Dendritic cell treated with granulocyte-macrophage colony-stimulating factor and Interleukin-4, amounts not matched to agents 40 ng/mL and 50 ng/mL, for 4 days (primary cell): ENCODE results near the gene WDR82.

Experiments
- H3K27ac Mint-ChIP-seq: one replicate; pipeline ENCODE4 v1.8.0; 2022; ENCODE audit warnings: mild to moderate bottlenecking, mixed read lengths
- H3K27me3 Mint-ChIP-seq: one replicate; pipeline ENCODE4 v1.8.0; 2022; ENCODE audit warnings: mild to moderate bottlenecking, mixed read lengths
- H3K36me3 Mint-ChIP-seq: one replicate; pipeline ENCODE4 v1.8.0; 2022; ENCODE audit warnings: low read depth, mixed read lengths
- H3K4me1 Mint-ChIP-seq: one replicate; pipeline ENCODE4 v1.8.0; 2022; ENCODE audit warnings: low read depth, mixed read lengths
- H3K4me3 Mint-ChIP-seq: one replicate; pipeline ENCODE4 v1.8.0; 2022; ENCODE audit warnings: mild to moderate bottlenecking, moderate library complexity, mixed read lengths
- H3K9me3 Mint-ChIP-seq: one replicate; pipeline ENCODE4 v1.8.0; 2022; ENCODE audit warnings: mixed read lengths
- intact Hi-C: fragments of 100-400 bp; cut with micrococcal nuclease; formaldehyde crosslinking; loops from one replicate; pipeline ENCODE4 v1.15.0; 2022

WDR82 gene

DNA sequence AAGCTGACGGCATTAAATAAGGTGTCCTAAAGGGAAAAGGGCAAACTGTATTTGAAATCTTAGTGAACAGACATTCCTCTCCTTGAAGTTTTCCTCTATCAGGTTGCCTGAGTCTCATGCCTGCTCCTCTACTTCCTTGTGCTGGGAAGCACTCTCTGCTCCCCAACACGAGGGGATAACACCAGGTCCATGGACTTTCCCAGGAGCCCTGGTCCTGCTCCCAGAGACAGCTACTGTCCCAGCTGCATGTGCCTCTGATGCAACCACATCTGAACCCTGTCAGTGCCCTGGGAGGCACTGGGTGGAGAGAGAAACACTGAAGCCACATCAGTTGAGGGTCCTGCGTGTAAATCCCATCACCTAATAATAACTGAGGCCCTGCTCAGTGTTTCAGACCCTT lies 60.4 kb downstream of the WDR82 start:
- Mint-ChIP-seq H3K4me3 (no peak overlapping the region), H3K9me3 (no peaks in the 10 kb centered on the region), H3K36me3 (peaks cover 58% of the 10 kb centered on the region), H3K27ac (no peak overlapping the region), H3K27me3 (no peaks in the 10 kb centered on the region), H3K4me1 (peaks cover 38% of the 10 kb centered on the region)
- intact Hi-C loops: no loop called here

DNA sequence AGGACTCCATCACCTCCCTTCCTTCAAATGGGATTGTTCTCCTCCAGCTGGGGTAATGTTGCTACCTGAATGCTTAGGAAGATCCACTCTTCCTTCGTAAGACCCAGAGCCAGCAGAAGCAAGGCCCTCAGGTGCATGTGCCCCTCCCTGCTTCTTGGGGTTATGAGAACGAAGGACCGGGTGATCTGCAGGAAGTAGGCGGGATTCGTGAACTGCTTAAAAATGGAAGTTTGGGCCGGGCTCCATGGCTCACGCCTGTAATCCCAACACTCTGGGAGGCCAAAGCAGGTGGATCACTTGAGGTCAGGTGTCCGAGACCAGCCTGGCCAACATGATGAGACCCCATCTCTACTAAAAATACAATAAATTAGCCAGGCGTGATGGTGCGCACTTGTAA lies 61.0 kb downstream of the WDR82 start:
- Mint-ChIP-seq H3K27ac (no peak overlapping the region), H3K4me3 (no peak overlapping the region), H3K27me3 (no peaks in the 10 kb centered on the region), H3K9me3 (no peaks in the 10 kb centered on the region), H3K36me3 (peaks cover 58% of the 10 kb centered on the region), H3K4me1 (peaks cover 35% of the 10 kb centered on the region)
- intact Hi-C loops: no loop called here

- no peak overlapping the region for H3K27ac Mint-ChIP-seq
- no peaks in the 10 kb centered on the region for H3K27me3 Mint-ChIP-seq
- intact Hi-C loops: no loop called here
- no peaks in the 10 kb centered on the region for H3K9me3 Mint-ChIP-seq
- H3K4me1 Mint-ChIP-seq: peaks cover 35% of the 10 kb centered on the region
- H3K36me3 Mint-ChIP-seq: peaks cover 58% of the 10 kb centered on the region
- H3K4me3 Mint-ChIP-seq: no peak overlapping the region
These were observed 61.7 kb downstream of the WDR82 start for GRCh38 chr3:52216585-52217408.

- Mint-ChIP-seq H3K4me3 (no peak overlapping the region), H3K36me3 (peaks cover 64% of the 10 kb centered on the region), H3K27ac (no peak overlapping the region), H3K4me1 (peaks cover 37% of the 10 kb centered on the region), H3K27me3 (no peaks in the 10 kb centered on the region), H3K9me3 (no peaks in the 10 kb centered on the region)
- intact Hi-C loops: no loop called here
These were observed 63.1 kb downstream of the WDR82 start for GRCh38 chr3:52215351-52215750.

- H3K4me3 Mint-ChIP-seq: no peak overlapping the region
- H3K4me1 Mint-ChIP-seq: peaks cover 39% of the 10 kb centered on the region
- no peaks in the 10 kb centered on the region for H3K27me3 Mint-ChIP-seq
- H3K27ac Mint-ChIP-seq: no peak overlapping the region
- intact Hi-C loops: no loop called here
- peaks cover 79% of the 10 kb centered on the region for H3K36me3 Mint-ChIP-seq
- H3K9me3 Mint-ChIP-seq: no peaks in the 10 kb centered on the region
These were observed 64.5 kb downstream of the WDR82 start for GRCh38 chr3:52213901-52214300.

- H3K27ac Mint-ChIP-seq: no peak overlapping the region
- no peak overlapping the region for H3K4me3 Mint-ChIP-seq
- peaks cover 88% of the 10 kb centered on the region for H3K36me3 Mint-ChIP-seq
These were observed 65.4 kb downstream of the WDR82 start for GRCh38 chr3:52213005-52213404.

DNA sequence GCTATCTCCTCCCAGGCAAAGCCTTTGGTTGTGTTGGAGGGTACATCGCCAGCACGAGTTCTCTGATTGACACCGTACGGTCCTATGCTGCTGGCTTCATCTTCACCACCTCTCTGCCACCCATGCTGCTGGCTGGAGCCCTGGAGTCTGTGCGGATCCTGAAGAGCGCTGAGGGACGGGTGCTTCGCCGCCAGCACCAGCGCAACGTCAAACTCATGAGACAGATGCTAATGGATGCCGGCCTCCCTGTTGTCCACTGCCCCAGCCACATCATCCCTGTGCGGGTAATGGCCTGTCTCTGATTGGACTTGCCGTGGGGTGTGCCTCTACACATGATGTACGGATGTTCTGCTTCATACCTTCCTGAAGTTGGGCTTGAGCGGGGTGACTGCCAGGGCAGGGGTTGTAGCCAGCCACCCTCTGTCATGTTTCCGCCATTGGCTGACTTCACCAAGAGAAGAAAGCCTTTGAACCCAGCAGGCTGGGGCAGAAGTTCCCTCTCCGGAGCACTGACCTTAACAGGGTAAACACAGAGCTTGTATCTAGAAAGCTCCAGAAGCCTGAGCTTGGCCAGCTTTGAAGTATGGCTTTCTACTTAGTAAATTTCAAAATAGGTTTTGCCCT lies 67.1 kb downstream of the WDR82 start:
- no peaks in the 10 kb centered on the region for H3K9me3 Mint-ChIP-seq
- peaks cover 100% of the 10 kb centered on the region for H3K36me3 Mint-ChIP-seq
- peaks cover 14% of the 10 kb centered on the region for H3K4me1 Mint-ChIP-seq
- no peaks in the 10 kb centered on the region for H3K27me3 Mint-ChIP-seq
- intact Hi-C loops: no loop called here
- H3K4me3 Mint-ChIP-seq: no peak overlapping the region
- no peak overlapping the region for H3K27ac Mint-ChIP-seq

More at GRCh38 chr3:52213005-52213404, 65.4 kb downstream of the WDR82 start:
- peaks cover 30% of the 10 kb centered on the region for H3K4me1 Mint-ChIP-seq
- H3K27me3 Mint-ChIP-seq: no peaks in the 10 kb centered on the region
- intact Hi-C loops: no loop called here
- no peaks in the 10 kb centered on the region for H3K9me3 Mint-ChIP-seq

- Mint-ChIP-seq H3K9me3 (no peaks in the 10 kb centered on the region), H3K27ac (no peak overlapping the region), H3K4me3 (no peak overlapping the region), H3K27me3 (no peaks in the 10 kb centered on the region), H3K36me3 (peaks cover 100% of the 10 kb centered on the region), H3K4me1 (peaks cover 13% of the 10 kb centered on the region)
- intact Hi-C loops: no loop called here
These were observed 67.9 kb downstream of the WDR82 start for GRCh38 chr3:52210550-52211046.

GRCh38 chr3:52210037-52210436 lies 68.4 kb downstream of the WDR82 start:
- peak overlapping the region; percentile 3 for H3K27ac Mint-ChIP-seq
- H3K4me1 Mint-ChIP-seq: peaks cover 13% of the 10 kb centered on the region
- intact Hi-C loops: no loop called here
- no peak overlapping the region for H3K4me3 Mint-ChIP-seq
- no peaks in the 10 kb centered on the region for H3K9me3 Mint-ChIP-seq
- H3K27me3 Mint-ChIP-seq: no peaks in the 10 kb centered on the region
- H3K36me3 Mint-ChIP-seq: peaks cover 100% of the 10 kb centered on the region

DNA sequence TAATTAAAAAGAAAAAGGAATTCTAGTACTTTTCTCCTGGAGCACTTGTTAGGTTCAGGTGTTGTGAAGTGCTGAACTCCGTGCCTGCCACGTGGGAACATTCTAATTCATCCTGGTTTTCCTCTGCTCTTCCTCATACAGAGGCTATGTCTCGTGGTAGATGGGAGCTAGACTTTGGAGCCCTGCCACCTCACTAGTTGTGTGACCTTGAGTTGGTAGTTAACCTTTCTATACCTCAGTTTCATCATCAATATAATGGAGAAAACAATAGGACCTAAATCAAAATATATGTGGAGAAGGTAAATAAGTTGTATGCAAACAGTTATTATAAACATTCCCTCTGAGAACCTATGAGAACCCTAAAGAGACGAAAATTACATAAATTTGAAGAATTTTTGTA lies 69.9 kb downstream of the WDR82 start:
- Mint-ChIP-seq H3K27me3 (no peaks in the 10 kb centered on the region), H3K27ac (no peak overlapping the region), H3K4me1 (peaks cover 17% of the 10 kb centered on the region), H3K4me3 (no peak overlapping the region), H3K36me3 (peaks cover 100% of the 10 kb centered on the region), H3K9me3 (no peaks in the 10 kb centered on the region)
- intact Hi-C loops: no loop called here

DNA sequence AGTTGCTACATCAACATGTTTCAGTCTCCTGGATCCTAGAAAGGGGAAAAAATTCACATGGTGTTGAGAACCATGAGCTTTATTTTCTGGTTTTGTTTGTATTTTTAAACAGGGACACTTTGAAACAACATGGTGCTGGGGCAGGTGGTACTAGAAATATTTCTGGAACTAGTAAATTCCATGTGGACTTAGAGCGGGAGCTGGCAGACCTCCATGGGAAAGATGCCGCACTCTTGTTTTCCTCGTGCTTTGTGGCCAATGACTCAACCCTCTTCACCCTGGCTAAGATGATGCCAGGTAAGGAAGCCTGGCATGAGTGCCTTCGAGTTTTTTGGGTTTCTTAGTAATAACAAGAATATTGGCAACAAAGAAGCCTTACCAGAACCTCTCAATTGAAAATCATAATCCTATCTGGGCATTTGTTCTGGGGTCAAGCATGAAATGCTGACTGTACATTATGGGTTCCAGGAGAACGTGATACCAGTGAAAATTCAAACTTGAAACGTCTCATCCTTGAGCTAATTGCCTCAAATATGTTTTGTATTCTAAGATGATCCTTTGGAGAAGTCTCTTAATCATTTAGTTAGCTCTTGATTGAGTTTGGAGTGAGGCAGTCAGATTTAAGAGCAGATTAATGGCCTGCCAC lies 72.6 kb downstream of the WDR82 start:
- Mint-ChIP-seq H3K4me1 (peaks cover 43% of the 10 kb centered on the region), H3K27ac (no peak overlapping the region), H3K27me3 (no peaks in the 10 kb centered on the region), H3K4me3 (no peak overlapping the region), H3K9me3 (no peaks in the 10 kb centered on the region), H3K36me3 (peaks cover 88% of the 10 kb centered on the region)
- intact Hi-C loops: no loop called here
